K562 (cell line): ENCODE measurements around the gene LRP1B. TPM values are rescaled to one million over a fixed set of nuclear protein-coding genes. Genes with fewer than 3 reads are reported as not detected.

ENCODE experiments used
- ATAC-seq: fragments of 200-7000 bp; cut with Tn5 transposase; 3 replicates; pipeline ENCODE4 v1.9.1; 2020; ENCODE audit warnings: moderate library complexity
- BruUV-seq: library from RNA; stranded (reverse); fragments of 400-500 nt; replicated peaks from 2 replicates; lab custom pipeline; 2021; lab: Mats Ljungman, UMichigan
- CTCF ChIA-PET: fragments of 300-600 bp; formaldehyde crosslinking; extraction: SDS; loops from one replicate; lab custom pipeline; 2021; ENCODE audit warnings: low intra/inter-chr PET ratio; lab: Yijun Ruan, JAX
- POLR2A ChIA-PET: fragments of 300-600, 350-650 bp; sonication (Branson Sonifier 250); formaldehyde crosslinking; extraction: SDS; loops from one replicate; lab custom pipeline; 2021; ENCODE audit warnings: antibody characterized with exemption, inconsistent platforms; lab: Yijun Ruan, JAX
- DNase-seq, 4 experiments: peaks; one replicate each; pipeline versions ENCODE4 v3.0.0 to v3.0.0-alpha.2; 2011 to 2018; ENCODE audit warnings: low spot score in 3 of 4, mixed read lengths in 3 of 4; ENCODE audit errors: extremely low read depth in 1 of 4
- FAIRE-seq: peaks from 2 replicates; lab custom pipeline; 2011; peaks lifted over from hg19 to GRCh38; lab: Jason Lieb, UNC
- H2AFZ ChIP-seq: 2 replicates; pipeline ENCODE4 v1.6.0; 2011; ENCODE audit warnings: low read depth, low read length, control low read depth, inconsistent platforms
- H3K27ac ChIP-seq: fragments of 200-600 bp; 3 replicates; pipeline ENCODE4 v1.8.0; 2011; ENCODE audit warnings: low read depth, mild to moderate bottlenecking, control low read depth, inconsistent platforms, low read length, moderate library complexity, mixed read lengths; ENCODE audit errors: extremely low read depth
- H3K27me3 ChIP-seq, 2 experiments: fragments of 300-600 bp in 1 of 2; 2 replicates in 1 of 2; 3 replicates in 1 of 2; pipeline versions ENCODE4 v1.6.0 to v1.8.0; 2011; ENCODE audit warnings: inconsistent platforms in 2 of 2, low read length in 2 of 2, mild to moderate bottlenecking in 1 of 2, mixed read lengths in 1 of 2, moderate library complexity in 1 of 2; ENCODE audit not compliant: control insufficient read depth in 2 of 2, insufficient read depth in 2 of 2
- H3K36me3 ChIP-seq: fragments of 300-600 bp; 3 replicates; pipeline ENCODE4 v1.8.0; 2011; ENCODE audit warnings: mild to moderate bottlenecking, low read length, inconsistent platforms; ENCODE audit not compliant: control insufficient read depth, insufficient read depth
- H3K4me1 ChIP-seq, 2 experiments: fragments of 200-600 bp in 1 of 2; replicated peaks in 1 of 2; 2 replicates in 1 of 2; 3 replicates in 1 of 2; pipeline versions ENCODE4 v1.5.1 to v1.8.0; 2011; ENCODE audit warnings: inconsistent platforms in 2 of 2, low read length in 2 of 2, mild to moderate bottlenecking in 1 of 2, mixed read lengths in 1 of 2, moderate library complexity in 1 of 2; ENCODE audit not compliant: control insufficient read depth in 2 of 2, insufficient read depth in 2 of 2
- H3K4me2 ChIP-seq: 2 replicates; pipeline ENCODE4 v1.6.1; 2011; ENCODE audit warnings: low read length, control low read depth, inconsistent platforms, mixed read lengths; ENCODE audit not compliant: insufficient read depth
- H3K4me3 ChIP-seq: fragments of 200-600 bp; sonication (generic), shearing (Covaris generic); 2 replicates; pipeline ENCODE4 v1.5.1; 2016; ENCODE audit warnings: control low read depth, inconsistent platforms
- H3K79me2 ChIP-seq: fragments of 200-600 bp; 3 replicates; pipeline ENCODE4 v1.8.0; 2011; ENCODE audit warnings: low read length, inconsistent platforms; ENCODE audit not compliant: control insufficient read depth, insufficient read depth
- H3K9ac ChIP-seq, 2 experiments: 2 replicates each; pipeline versions ENCODE4 v1.6.0 to v1.6.1; 2011; ENCODE audit warnings: low read depth in 2 of 2, low read length in 2 of 2, control low read depth in 1 of 2, inconsistent platforms in 1 of 2, mild to moderate bottlenecking in 1 of 2, mixed read lengths in 1 of 2; ENCODE audit not compliant: insufficient read depth in 1 of 2
- H3K9me1 ChIP-seq: one replicate; pipeline ENCODE4 v1.6.0; 2011; ENCODE audit warnings: inconsistent platforms, mild to moderate bottlenecking, low read length, moderate library complexity; ENCODE audit not compliant: control insufficient read depth, insufficient read depth
- H3K9me3 ChIP-seq: replicated peaks from 2 replicates; pipeline ENCODE4 v1.5.1; 2011; ENCODE audit warnings: low read depth, low read length, inconsistent platforms; ENCODE audit not compliant: control insufficient read depth, insufficient read depth
- H4K20me1 ChIP-seq: replicated peaks from 2 replicates; pipeline ENCODE4 v1.6.1; 2011; ENCODE audit warnings: low read length, inconsistent platforms, mixed read lengths; ENCODE audit not compliant: control insufficient read depth, insufficient read depth
- FOXP1 ChIP-seq: sonication (generic); formaldehyde crosslinking; IDR thresholded peaks from 2 replicates; pipeline ENCODE4 v1.8.0; 2022; ENCODE audit warnings: mild to moderate bottlenecking, missing genetic modification reagents
- HNRNPK ChIP-seq: fragments of 200-400 bp; formaldehyde crosslinking; IDR thresholded peaks from one replicate; pipeline ENCODE4 v1.6.1; 2018; ENCODE audit warnings: mild to moderate bottlenecking, low read depth, low read length; ENCODE audit not compliant: poor library complexity, severe bottlenecking
- MED1 ChIP-seq: sonication (generic); formaldehyde crosslinking; IDR thresholded peaks from 2 replicates; pipeline ENCODE4 v1.8.1; 2023; ENCODE audit warnings: missing genetic modification reagents, borderline replicate concordance
- POLR2G ChIP-seq: fragments of 200-400 bp; formaldehyde crosslinking; IDR thresholded peaks from 2 replicates; pipeline ENCODE4 v1.6.1; 2017; ENCODE audit warnings: low read depth, mild to moderate bottlenecking, antibody characterized with exemption, low read length, moderate library complexity
- ZFP91 ChIP-seq: sonication (generic); formaldehyde crosslinking; IDR thresholded peaks from 2 replicates; pipeline ENCODE4 v1.8.0; 2022; ENCODE audit warnings: mild to moderate bottlenecking, missing genetic modification reagents
- WGBS: fragments of 100-300 bp; shearing (Covaris generic); methylation state at CpG from one replicate; pipeline ENCODE4 v1.1.6; 2016; ENCODE audit warnings: low coverage, mixed read lengths; ENCODE audit not compliant: insufficient coverage; ENCODE audit errors: missing lambda C conversion rate; 5-methylcytosine and 5-hydroxymethylcytosine counted together
- in situ Hi-C: fragments of 300-500 bp; cut with MboI; formaldehyde crosslinking; loops from 4 replicates; pipeline ENCODE4 v1.15.0; 2018; ENCODE audit warnings: inconsistent platforms, mixed read lengths
- intact Hi-C: fragments of 100-400 bp; cut with micrococcal nuclease; formaldehyde crosslinking; loops from 2 replicates; pipeline ENCODE4 v1.14.2; 2022
- polyA plus RNA-seq, 8 experiments: library from polyadenylated mRNA; depleted of rRNA in 4 of 8; stranded (reverse) in 5 of 8; unstranded in 3 of 8; fragments of >200 nt; fragmentation: Nextera tagmentation in 2 of 8; fragmentation: Illumina TruSeq in 1 of 8; extraction: Ambion mirVana in 2 of 8; extraction: Trizol in 1 of 8; gene quantifications; 2 replicates each; pipeline versions ENCODE4 v1.2.1 to v1.2.3, GENCODE V29; 2011 to 2014; ENCODE audit warnings: inconsistent platforms in 1 of 8, missing spikeins in 1 of 8
- total RNA-seq, 7 experiments: library from RNA; depleted of rRNA in 6 of 7; stranded (reverse); fragments of >200 nt in 6 of 7; fragmentation: Illumina TruSeq in 2 of 7; extraction: Trizol in 2 of 7; gene quantifications; 2 replicates each; pipeline versions ENCODE4 v1.2.1 to v1.2.3, GENCODE V29; 2011 to 2021; ENCODE audit warnings: low replicate concordance in 1 of 7
- TF ChIP-seq, protein P1 (sequence below): fragments of 250-450 bp; sonication (Bioruptor Pico); IDR thresholded peaks from 2 replicates; pipeline ENCODE4 v1.5.0; 2021; ENCODE audit warnings: mild to moderate bottlenecking, borderline replicate concordance

The LRP1B gene
- total and polyA plus RNA-seq, 9 of the 15 experiments (the other 6 are each of a cell fraction or from before 2014, with no cell fraction given), result not detected

DNA sequence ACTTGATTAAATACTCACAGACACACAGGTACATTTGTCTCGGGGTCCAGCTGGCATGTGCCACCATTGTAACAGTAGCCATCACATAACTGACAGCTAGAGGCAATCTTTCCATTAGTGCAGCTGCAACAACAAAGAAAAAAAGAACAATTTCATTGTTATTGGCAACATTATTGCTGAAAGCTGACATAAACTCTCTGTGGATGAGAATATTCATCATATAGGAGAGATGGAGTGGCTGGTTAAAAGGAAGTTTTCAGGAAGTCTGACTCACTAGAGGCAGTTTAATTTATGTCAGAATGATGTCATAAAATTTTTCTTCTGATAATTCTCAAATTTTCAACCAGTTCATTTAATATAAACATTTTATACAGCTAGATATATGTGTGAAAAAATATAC is 1860.6 kb downstream of the LRP1B start:
- in situ Hi-C loops, result no loop called here
- 0% methylated on average over 1 of the region's 1 CpG for WGBS
- Histone ChIP-seq H3K9me3 (no peaks in the 10 kb centered on the region), H3K4me3 (no peak overlapping the region), H3K9ac (no peak overlapping the region), H3K27ac (no peak overlapping the region), H4K20me1 (no peaks in the 10 kb centered on the region), H3K4me1 (no peaks in the 10 kb centered on the region), H3K4me2 (no peak overlapping the region), H3K79me2 (no peaks in the 10 kb centered on the region), H3K27me3 (no peaks in the 10 kb centered on the region), H2AFZ (no peak overlapping the region), H3K36me3 (no peaks in the 10 kb centered on the region), H3K9me1 (no peaks in the 10 kb centered on the region)
- no TSS peak for BruUV-seq
- intact Hi-C loops, result no loop called here
- POLR2A ChIA-PET, result interaction anchor here (0.8 kb wide), 1 partner anchor 44 kb away, joined by 5 read pairs; no protein-coding TSS in a partner anchor
- TF ChIP-seq ZFP91 (CRISPR knock-in tag), result no peak
- no peak for TF ChIP-seq POLR2G
- no peak for TF ChIP-seq HNRNPK
- TF ChIP-seq MED1 (CRISPR knock-in tag), result no peak
- no peak for TF ChIP-seq FOXP1 (CRISPR knock-in tag)
- TF ChIP-seq, protein P1, sequence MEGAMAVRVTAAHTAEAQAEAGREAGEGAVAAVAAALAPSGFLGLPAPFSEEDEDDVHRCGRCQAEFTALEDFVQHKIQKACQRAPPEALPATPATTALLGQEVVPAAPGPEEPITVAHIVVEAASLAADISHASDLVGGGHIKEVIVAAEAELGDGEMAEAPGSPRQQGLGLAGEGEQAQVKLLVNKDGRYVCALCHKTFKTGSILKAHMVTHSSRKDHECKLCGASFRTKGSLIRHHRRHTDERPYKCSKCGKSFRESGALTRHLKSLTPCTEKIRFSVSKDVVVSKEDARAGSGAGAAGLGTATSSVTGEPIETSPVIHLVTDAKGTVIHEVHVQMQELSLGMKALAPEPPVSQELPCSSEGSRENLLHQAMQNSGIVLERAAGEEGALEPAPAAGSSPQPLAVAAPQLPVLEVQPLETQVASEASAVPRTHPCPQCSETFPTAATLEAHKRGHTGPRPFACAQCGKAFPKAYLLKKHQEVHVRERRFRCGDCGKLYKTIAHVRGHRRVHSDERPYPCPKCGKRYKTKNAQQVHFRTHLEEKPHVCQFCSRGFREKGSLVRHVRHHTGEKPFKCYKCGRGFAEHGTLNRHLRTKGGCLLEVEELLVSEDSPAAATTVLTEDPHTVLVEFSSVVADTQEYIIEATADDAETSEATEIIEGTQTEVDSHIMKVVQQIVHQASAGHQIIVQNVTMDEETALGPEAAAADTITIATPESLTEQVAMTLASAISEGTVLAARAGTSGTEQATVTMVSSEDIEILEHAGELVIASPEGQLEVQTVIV (CRISPR knock-in tag), result no peak
- CTCF ChIA-PET, result no interaction called here
- DNase-seq (no peak), ATAC-seq (no peak), FAIRE-seq (no peak)
